ENCODE data around the gene POLE. TPM values are rescaled to one million over a fixed set of nuclear protein-coding genes. Genes with fewer than 3 reads are reported as not detected.

POLE gene
- total and polyA plus RNA-seq, 9 of the 15 experiments (the other 6 are each of a cell fraction or from before 2014, with no cell fraction given) = 2.4 to 154 (median 49.6) TPM

DNA sequence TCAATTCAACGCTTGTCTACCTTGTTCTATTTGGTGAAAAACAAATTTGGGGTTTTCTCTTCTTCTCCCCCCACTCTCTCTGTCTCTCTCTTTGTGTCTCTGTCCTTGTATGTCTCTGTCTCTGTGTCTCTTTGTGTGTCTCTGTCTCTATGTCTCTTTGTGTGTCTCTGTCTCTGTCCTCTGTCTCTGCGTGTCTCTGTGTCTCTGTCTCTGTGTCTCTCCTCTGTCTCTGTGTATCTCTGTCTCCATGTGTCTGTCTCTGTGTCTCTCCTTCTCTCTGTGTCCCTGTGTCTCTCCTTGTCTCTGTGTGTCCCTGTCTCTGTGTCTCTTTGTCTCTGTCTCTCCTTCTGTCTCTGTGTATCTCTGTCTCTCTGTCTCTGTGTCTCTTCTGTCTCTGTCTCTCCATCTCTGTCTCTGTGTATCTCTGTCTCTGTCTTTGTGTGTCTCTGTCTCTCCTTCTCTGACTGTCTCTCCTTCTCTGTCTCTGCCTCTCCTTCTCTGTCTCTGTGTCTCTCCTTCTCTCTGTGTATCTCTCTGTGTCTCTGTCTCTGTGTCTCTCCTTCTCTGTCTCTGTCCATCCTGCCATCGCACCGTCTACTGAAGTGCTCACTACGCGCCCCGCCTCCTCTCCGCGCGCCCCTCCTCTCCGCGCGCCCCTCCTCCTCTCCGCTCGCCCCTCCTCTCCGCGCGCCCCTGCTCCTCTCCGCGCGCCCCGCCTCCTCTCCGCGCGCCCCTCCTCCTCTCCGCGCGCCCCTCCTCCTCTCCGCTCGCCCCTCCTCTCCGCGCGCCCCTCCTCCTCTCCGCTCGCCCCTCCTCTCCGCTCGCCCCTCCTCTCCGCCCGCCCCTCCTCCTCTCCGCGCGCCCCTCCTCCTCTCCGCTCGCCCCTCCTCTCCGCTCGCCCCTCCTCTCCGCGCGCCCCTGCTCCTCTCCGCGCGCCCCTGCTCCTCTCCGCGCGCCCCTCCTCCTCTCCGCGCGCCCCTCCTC is 89.5 kb downstream of the POLE start (continued):
- TF ChIP-seq, protein P1, sequence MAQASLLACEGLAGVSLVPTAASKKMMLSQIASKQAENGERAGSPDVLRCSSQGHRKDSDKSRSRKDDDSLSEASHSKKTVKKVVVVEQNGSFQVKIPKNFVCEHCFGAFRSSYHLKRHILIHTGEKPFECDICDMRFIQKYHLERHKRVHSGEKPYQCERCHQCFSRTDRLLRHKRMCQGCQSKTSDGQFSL (CRISPR knock-in tag; IDR thresholded peaks at IDR 0.05) = no peak
- TF ChIP-seq, protein P1 (tag; IDR thresholded peaks at IDR 0.05) = no peak
- TF ChIP-seq ARNT (IDR thresholded peaks at IDR 0.05) (peak in 1 of 2 experiments; percentile 65; a peak in 1 of 4 replicates), CBX2 (IDR thresholded peaks at IDR 0.05; ENCODE audit: insufficient read depth, low read length, poor library complexity, severe bottlenecking) (no peak), ZC3H11A (IDR thresholded peaks at IDR 0.05; ENCODE audit: low read depth, low read length) (no peak), SOX6 (IDR thresholded peaks at IDR 0.05) (no peak), XRCC3 (IDR thresholded peaks at IDR 0.05) (no peak), NR4A1 (CRISPR knock-in tag; IDR thresholded peaks at IDR 0.05) (no peak), NR4A1 (tag; IDR thresholded peaks at IDR 0.05) (no peak), TCF3 (CRISPR knock-in tag; IDR thresholded peaks at IDR 0.05) (no peak)
- TF ChIP-seq, protein P2, sequence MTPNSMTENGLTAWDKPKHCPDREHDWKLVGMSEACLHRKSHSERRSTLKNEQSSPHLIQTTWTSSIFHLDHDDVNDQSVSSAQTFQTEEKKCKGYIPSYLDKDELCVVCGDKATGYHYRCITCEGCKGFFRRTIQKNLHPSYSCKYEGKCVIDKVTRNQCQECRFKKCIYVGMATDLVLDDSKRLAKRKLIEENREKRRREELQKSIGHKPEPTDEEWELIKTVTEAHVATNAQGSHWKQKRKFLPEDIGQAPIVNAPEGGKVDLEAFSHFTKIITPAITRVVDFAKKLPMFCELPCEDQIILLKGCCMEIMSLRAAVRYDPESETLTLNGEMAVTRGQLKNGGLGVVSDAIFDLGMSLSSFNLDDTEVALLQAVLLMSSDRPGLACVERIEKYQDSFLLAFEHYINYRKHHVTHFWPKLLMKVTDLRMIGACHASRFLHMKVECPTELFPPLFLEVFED (CRISPR knock-in tag; conservative IDR thresholded peaks at IDR 0.05) = no peak
- TF ChIP-seq, protein P3, sequence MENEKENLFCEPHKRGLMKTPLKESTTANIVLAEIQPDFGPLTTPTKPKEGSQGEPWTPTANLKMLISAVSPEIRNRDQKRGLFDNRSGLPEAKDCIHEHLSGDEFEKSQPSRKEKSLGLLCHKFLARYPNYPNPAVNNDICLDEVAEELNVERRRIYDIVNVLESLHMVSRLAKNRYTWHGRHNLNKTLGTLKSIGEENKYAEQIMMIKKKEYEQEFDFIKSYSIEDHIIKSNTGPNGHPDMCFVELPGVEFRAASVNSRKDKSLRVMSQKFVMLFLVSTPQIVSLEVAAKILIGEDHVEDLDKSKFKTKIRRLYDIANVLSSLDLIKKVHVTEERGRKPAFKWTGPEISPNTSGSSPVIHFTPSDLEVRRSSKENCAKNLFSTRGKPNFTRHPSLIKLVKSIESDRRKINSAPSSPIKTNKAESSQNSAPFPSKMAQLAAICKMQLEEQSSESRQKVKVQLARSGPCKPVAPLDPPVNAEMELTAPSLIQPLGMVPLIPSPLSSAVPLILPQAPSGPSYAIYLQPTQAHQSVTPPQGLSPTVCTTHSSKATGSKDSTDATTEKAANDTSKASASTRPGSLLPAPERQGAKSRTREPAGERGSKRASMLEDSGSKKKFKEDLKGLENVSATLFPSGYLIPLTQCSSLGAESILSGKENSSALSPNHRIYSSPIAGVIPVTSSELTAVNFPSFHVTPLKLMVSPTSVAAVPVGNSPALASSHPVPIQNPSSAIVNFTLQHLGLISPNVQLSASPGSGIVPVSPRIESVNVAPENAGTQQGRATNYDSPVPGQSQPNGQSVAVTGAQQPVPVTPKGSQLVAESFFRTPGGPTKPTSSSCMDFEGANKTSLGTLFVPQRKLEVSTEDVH (IDR thresholded peaks at IDR 0.05; ENCODE audit: low read depth, partially characterized antibody) = no peak
- TF ChIP-seq, protein P4, sequence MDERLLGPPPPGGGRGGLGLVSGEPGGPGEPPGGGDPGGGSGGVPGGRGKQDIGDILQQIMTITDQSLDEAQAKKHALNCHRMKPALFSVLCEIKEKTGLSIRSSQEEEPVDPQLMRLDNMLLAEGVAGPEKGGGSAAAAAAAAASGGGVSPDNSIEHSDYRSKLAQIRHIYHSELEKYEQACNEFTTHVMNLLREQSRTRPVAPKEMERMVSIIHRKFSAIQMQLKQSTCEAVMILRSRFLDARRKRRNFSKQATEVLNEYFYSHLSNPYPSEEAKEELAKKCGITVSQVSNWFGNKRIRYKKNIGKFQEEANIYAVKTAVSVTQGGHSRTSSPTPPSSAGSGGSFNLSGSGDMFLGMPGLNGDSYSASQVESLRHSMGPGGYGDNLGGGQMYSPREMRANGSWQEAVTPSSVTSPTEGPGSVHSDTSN (CRISPR knock-in tag; IDR thresholded peaks at IDR 0.05; ENCODE audit: low read depth) = no peak
- TF ChIP-seq, protein P4 (tag; conservative IDR thresholded peaks at IDR 0.05; ENCODE audit: low read depth) = no peak
- TF ChIP-seq, protein P5, sequence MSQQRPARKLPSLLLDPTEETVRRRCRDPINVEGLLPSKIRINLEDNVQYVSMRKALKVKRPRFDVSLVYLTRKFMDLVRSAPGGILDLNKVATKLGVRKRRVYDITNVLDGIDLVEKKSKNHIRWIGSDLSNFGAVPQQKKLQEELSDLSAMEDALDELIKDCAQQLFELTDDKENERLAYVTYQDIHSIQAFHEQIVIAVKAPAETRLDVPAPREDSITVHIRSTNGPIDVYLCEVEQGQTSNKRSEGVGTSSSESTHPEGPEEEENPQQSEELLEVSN (IDR thresholded peaks at IDR 0.05; ENCODE audit: borderline replicate concordance in 1 of 2, extremely low read depth in 1 of 2, insufficient read depth in 1 of 2, insufficient read length in 1 of 2, low read depth in 1 of 2, low read length in 1 of 2, poor library complexity in 1 of 2, severe bottlenecking in 1 of 2) = no peak
